Measurements from ENCODE around the gene IRF6. TPM values are rescaled to one million over a fixed set of nuclear protein-coding genes. Genes with fewer than 3 reads are reported as not detected.
"Not testable (repeated sequence)": the region's sequence is repeated elsewhere in the genome, so short reads cannot be mapped to it uniquely, and the experiment has no call there.

The IRF6 gene
- total RNA-seq, 4 donors from 2014 or later = 26.7 to 41.9 (median 32.7) TPM

GRCh38 chr1:209797978-209798639 lies 7.8 kb downstream of the IRF6 start:
- Histone ChIP-seq H3K4me1 (peaks cover 21% of the 10 kb centered on the region in 2 donors), H3K36me3 (peaks cover 8 to 12% of the 10 kb centered on the region in 2 donors), H3K27me3 (no peaks in the 10 kb centered on the region), H3K4me3 (replicated peaks in 1 of 3) (no peak overlapping the region), H3K9me3 (no peaks in the 10 kb centered on the region), H3K27ac (no peak overlapping the region)
- 85 to 87% methylated on average over 9 of the region's 9 CpGs for WGBS, 2 donors
- TF ChIP-seq CTCF (IDR thresholded peaks at IDR 0.05) = no peak
- intact Hi-C loops (cut with DNase I) = no loop called here
- no peak for DNase-seq

- H3K27ac ChIP-seq; H3K27me3 ChIP-seq; DNase-seq; H3K9me3 ChIP-seq; intact Hi-C loops (cut with DNase I); H3K4me1 ChIP-seq; H3K4me3 ChIP-seq (replicated peaks in 1 of 3): not testable (repeated sequence)
- peaks cover 7 to 45% of the 10 kb centered on the region in 2 donors for H3K36me3 ChIP-seq
- 91 to 94% methylated on average over 3 of the region's 3 CpGs for WGBS, 2 donors
Measured at GRCh38 chr1:209793711-209794110, 12.2 kb downstream of the IRF6 start.

GRCh38 chr1:209791920-209792319 lies 14.0 kb downstream of the IRF6 start:
- peaks cover 15 to 16% of the 10 kb centered on the region in 2 donors for H3K4me1 ChIP-seq
- intact Hi-C loops (cut with DNase I) = no loop called here
- TF ChIP-seq CTCF (IDR thresholded peaks at IDR 0.05) (no peak), POLR2A (IDR thresholded peaks at IDR 0.05) (no peak)
- H3K4me3 ChIP-seq (replicated peaks in 1 of 3) = no peak overlapping the region
- no peak overlapping the region for H3K27ac ChIP-seq
- no peak for DNase-seq
- H3K36me3 ChIP-seq = peaks cover 7 to 52% of the 10 kb centered on the region in 2 donors
- WGBS, 2 donors = 88 to 92% methylated on average over 1 of the region's 1 CpG
- no peaks in the 10 kb centered on the region for H3K27me3 ChIP-seq
- no peaks in the 10 kb centered on the region for H3K9me3 ChIP-seq

GRCh38 chr1:209790286-209791193 lies 15.4 kb downstream of the IRF6 start:
- WGBS, 2 donors = 93 to 94% methylated on average over 6 to 10 of the region's 10 CpGs
- H3K4me3 ChIP-seq (replicated peaks in 1 of 3) = no peak overlapping the region
- DNase-seq = no peak
- peaks cover 18 to 21% of the 10 kb centered on the region in 2 donors for H3K4me1 ChIP-seq
- H3K36me3 ChIP-seq = peaks cover 7 to 52% of the 10 kb centered on the region in 2 donors
- no peaks in the 10 kb centered on the region for H3K9me3 ChIP-seq
- H3K27ac ChIP-seq = no peak overlapping the region
- TF ChIP-seq POLR2A (IDR thresholded peaks at IDR 0.05) = no peak
- TF ChIP-seq CTCF (IDR thresholded peaks at IDR 0.05) = no peak
- H3K27me3 ChIP-seq = no peaks in the 10 kb centered on the region
- intact Hi-C loops (cut with DNase I) = no loop called here

GRCh38 chr1:209789245-209789644 lies 16.7 kb downstream of the IRF6 start:
- TF ChIP-seq CTCF (IDR thresholded peaks at IDR 0.05) = no peak
- TF ChIP-seq POLR2A (IDR thresholded peaks at IDR 0.05) = no peak
- H3K4me1 ChIP-seq = peaks cover 24% of the 10 kb centered on the region in 2 donors
- H3K4me3 ChIP-seq (replicated peaks in 1 of 3) = no peak overlapping the region
- H3K9me3 ChIP-seq = no peaks in the 10 kb centered on the region
- H3K27ac ChIP-seq = no peak overlapping the region
- no peak for DNase-seq
- intact Hi-C loops (cut with DNase I) = no loop called here
- 78 to 100% methylated on average over 1 of the region's 1 CpG for WGBS, 2 donors
- no peaks in the 10 kb centered on the region for H3K27me3 ChIP-seq
- peaks cover 7 to 42% of the 10 kb centered on the region in 2 donors for H3K36me3 ChIP-seq
